HEK293 (cell line): Measurements from ENCODE around the gene SSTR5.
A peak's percentile ranks its signal among the peaks of the same experiment; 100 is the strongest.

Source experiments
- GFI1B ChIP-seq: fragments of 450-650 bp; formaldehyde crosslinking; IDR thresholded peaks from 2 replicates; pipeline ENCODE4 v1.5.1; 2016; ENCODE audit warnings: missing biosample characterization, missing genetic modification characterization
- INSM2 ChIP-seq: fragments of 450-650 bp; formaldehyde crosslinking; IDR thresholded peaks from 2 replicates; pipeline ENCODE4 v1.5.1; 2016; ENCODE audit warnings: missing biosample characterization, missing genetic modification characterization
- KLF10 ChIP-seq: fragments of 450-650 bp; IDR thresholded peaks from 2 replicates; pipeline ENCODE4 v1.5.1; 2018; ENCODE audit warnings: missing biosample characterization, mild to moderate bottlenecking, missing genetic modification characterization
- OSR2 ChIP-seq: fragments of 450-650 bp; formaldehyde crosslinking; IDR thresholded peaks from 2 replicates; pipeline ENCODE4 v1.5.1; 2016; ENCODE audit warnings: missing biosample characterization, missing genetic modification characterization
- PRDM1 ChIP-seq: fragments of 450-650 bp; formaldehyde crosslinking; IDR thresholded peaks from 2 replicates; pipeline ENCODE4; 2016; ENCODE audit warnings: missing biosample characterization, missing genetic modification characterization
- SCRT2 ChIP-seq: fragments of 450-650 bp; formaldehyde crosslinking; IDR thresholded peaks from 2 replicates; pipeline ENCODE4 v1.5.1; 2016; ENCODE audit warnings: missing biosample characterization, missing genetic modification characterization
- SP7 ChIP-seq: fragments of 450-650 bp; formaldehyde crosslinking; IDR thresholded peaks from 2 replicates; pipeline ENCODE4 v1.5.1; 2016; ENCODE audit warnings: missing biosample characterization, missing genetic modification characterization
- ZBTB26 ChIP-seq: fragments of 450-650 bp; formaldehyde crosslinking; optimal IDR thresholded peaks from 2 replicates; pipeline ENCODE3; 2016; ENCODE audit warnings: missing biosample characterization, mild to moderate bottlenecking, missing genetic modification characterization
- ZBTB48 ChIP-seq: fragments of 450-650 bp; formaldehyde crosslinking; IDR thresholded peaks from 2 replicates; pipeline ENCODE4 v1.5.1; 2016; ENCODE audit warnings: missing biosample characterization, missing genetic modification characterization
- ZIC2 ChIP-seq: fragments of 450-650 bp; formaldehyde crosslinking; IDR thresholded peaks from 2 replicates; pipeline ENCODE4 v1.5.1; 2016; ENCODE audit warnings: missing biosample characterization, missing genetic modification characterization
- ZNF121 ChIP-seq: fragments of 450-650 bp; formaldehyde crosslinking; IDR thresholded peaks from 2 replicates; pipeline ENCODE4 v1.5.1; 2016; ENCODE audit warnings: missing biosample characterization, missing genetic modification characterization
- ZNF155 ChIP-seq: fragments of 450-650 bp; formaldehyde crosslinking; IDR thresholded peaks from 2 replicates; pipeline ENCODE4 v1.5.1; 2016; ENCODE audit warnings: missing biosample characterization, missing genetic modification characterization
- ZNF157 ChIP-seq: fragments of 450-650 bp; formaldehyde crosslinking; IDR thresholded peaks from 2 replicates; pipeline ENCODE4 v1.5.1; 2016; ENCODE audit warnings: missing biosample characterization, missing genetic modification characterization
- ZNF169 ChIP-seq: fragments of 450-650 bp; formaldehyde crosslinking; IDR thresholded peaks from 2 replicates; pipeline ENCODE4 v1.5.1; 2016; ENCODE audit warnings: missing biosample characterization, missing genetic modification characterization
- ZNF175 ChIP-seq: fragments of 450-650 bp; formaldehyde crosslinking; IDR thresholded peaks from 2 replicates; pipeline ENCODE4 v1.5.1; 2016; ENCODE audit warnings: missing biosample characterization, missing genetic modification characterization
- ZNF2 ChIP-seq: fragments of 450-650 bp; formaldehyde crosslinking; IDR thresholded peaks from 2 replicates; pipeline ENCODE4 v1.5.1; 2016; ENCODE audit warnings: missing biosample characterization, missing genetic modification characterization
- ZNF23 ChIP-seq: fragments of 450-650 bp; formaldehyde crosslinking; IDR thresholded peaks from 2 replicates; pipeline ENCODE4 v1.5.1; 2016; ENCODE audit warnings: missing biosample characterization, missing genetic modification characterization, borderline replicate concordance
- ZNF341 ChIP-seq: fragments of 450-650 bp; formaldehyde crosslinking; IDR thresholded peaks from 2 replicates; pipeline ENCODE4; 2016; ENCODE audit warnings: low read depth, missing biosample characterization, missing genetic modification characterization
- ZNF473 ChIP-seq: fragments of 450-650 bp; formaldehyde crosslinking; IDR thresholded peaks from 2 replicates; pipeline ENCODE4 v1.5.1; 2017; ENCODE audit warnings: missing biosample characterization, missing genetic modification characterization
- ZNF514 ChIP-seq: fragments of 450-650 bp; formaldehyde crosslinking; IDR thresholded peaks from 2 replicates; pipeline ENCODE4 v1.5.1; 2016; ENCODE audit warnings: missing biosample characterization, missing genetic modification characterization
- ZNF518A ChIP-seq: fragments of 450-650 bp; formaldehyde crosslinking; conservative IDR thresholded peaks from 2 replicates; pipeline ENCODE4 v1.5.1; 2016; ENCODE audit warnings: low read depth, missing biosample characterization, missing genetic modification characterization
- ZNF530 ChIP-seq: fragments of 450-650 bp; formaldehyde crosslinking; IDR thresholded peaks from 2 replicates; pipeline ENCODE4 v1.5.1; 2016; ENCODE audit warnings: low read depth, missing biosample characterization, missing genetic modification characterization
- ZNF548 ChIP-seq: fragments of 450-650 bp; formaldehyde crosslinking; IDR thresholded peaks from 2 replicates; pipeline ENCODE4 v1.5.1; 2016; ENCODE audit warnings: missing biosample characterization, missing genetic modification characterization
- ZNF658 ChIP-seq: fragments of 450-650 bp; formaldehyde crosslinking; IDR thresholded peaks from 2 replicates; pipeline ENCODE4; 2016; ENCODE audit warnings: missing biosample characterization, missing genetic modification characterization
- ZNF664 ChIP-seq: fragments of 450-650 bp; formaldehyde crosslinking; IDR thresholded peaks from 2 replicates; pipeline ENCODE4 v1.5.1; 2016; ENCODE audit warnings: missing biosample characterization, missing genetic modification characterization
- ZNF776 ChIP-seq: fragments of 450-650 bp; formaldehyde crosslinking; IDR thresholded peaks from 2 replicates; pipeline ENCODE4 v1.5.0; 2017; ENCODE audit warnings: missing biosample characterization, missing genetic modification characterization, borderline replicate concordance
- ZNF777 ChIP-seq: fragments of 450-650 bp; formaldehyde crosslinking; IDR thresholded peaks from 2 replicates; pipeline ENCODE4 v1.5.1; 2017; ENCODE audit warnings: missing biosample characterization, missing genetic modification characterization, borderline replicate concordance
- ZNF830 ChIP-seq: fragments of 450-650 bp; IDR thresholded peaks from 2 replicates; pipeline ENCODE4 v1.5.0; 2018; ENCODE audit warnings: missing biosample characterization, missing genetic modification characterization, low read depth, mild to moderate bottlenecking, moderate library complexity
- TF ChIP-seq, protein P1 (sequence below): fragments of 450-650 bp; formaldehyde crosslinking; IDR thresholded peaks from 2 replicates; pipeline ENCODE4 v1.5.1; 2016; ENCODE audit warnings: missing biosample characterization, missing genetic modification characterization
- TF ChIP-seq, protein P2 (sequence below): fragments of 450-650 bp; formaldehyde crosslinking; IDR thresholded peaks from 2 replicates; pipeline ENCODE4 v1.5.1; 2016; ENCODE audit warnings: missing biosample characterization, missing genetic modification characterization

The SSTR5 gene

GRCh38 chr16:1036726-1037393 is 35.7 kb upstream of the SSTR5 start (continued):
- TF ChIP-seq KLF10 (tag by site-specific recombination) (no peak), SP7 (tag by site-specific recombination) (0 out of 2 replicates have a peak, but pooled peaks have one; percentile 15), ZNF830 (tag by site-specific recombination) (no peak), ZNF514 (no peak), ZNF776 (tag by site-specific recombination) (no peak), INSM2 (tag by site-specific recombination) (no peak), ZNF548 (tag by site-specific recombination) (no peak), ZNF175 (no peak), PRDM1 (no peak), ZNF664 (tag by site-specific recombination) (no peak), ZNF473 (no peak), ZNF658 (tag by site-specific recombination) (no peak), OSR2 (tag by site-specific recombination) (no peak), ZIC2 (tag by site-specific recombination) (peak; percentile 76), ZNF23 (no peak), ZNF2 (tag by site-specific recombination) (no peak), ZNF530 (tag by site-specific recombination) (no peak), ZNF169 (tag by site-specific recombination) (no peak), ZBTB26 (no peak), ZNF518A (tag by site-specific recombination) (no peak), ZNF777 (no peak), ZNF157 (tag by site-specific recombination) (no peak), ZNF341 (no peak), ZNF155 (tag by site-specific recombination) (no peak), ZNF121 (tag by site-specific recombination) (no peak), GFI1B (tag by site-specific recombination) (no peak), ZBTB48 (peak; percentile 14; the same call in 1 of the 2 replicates), SCRT2 (tag by site-specific recombination) (0 out of 2 replicates have a peak, but pooled peaks have one; percentile 12)
- TF ChIP-seq, protein P1, sequence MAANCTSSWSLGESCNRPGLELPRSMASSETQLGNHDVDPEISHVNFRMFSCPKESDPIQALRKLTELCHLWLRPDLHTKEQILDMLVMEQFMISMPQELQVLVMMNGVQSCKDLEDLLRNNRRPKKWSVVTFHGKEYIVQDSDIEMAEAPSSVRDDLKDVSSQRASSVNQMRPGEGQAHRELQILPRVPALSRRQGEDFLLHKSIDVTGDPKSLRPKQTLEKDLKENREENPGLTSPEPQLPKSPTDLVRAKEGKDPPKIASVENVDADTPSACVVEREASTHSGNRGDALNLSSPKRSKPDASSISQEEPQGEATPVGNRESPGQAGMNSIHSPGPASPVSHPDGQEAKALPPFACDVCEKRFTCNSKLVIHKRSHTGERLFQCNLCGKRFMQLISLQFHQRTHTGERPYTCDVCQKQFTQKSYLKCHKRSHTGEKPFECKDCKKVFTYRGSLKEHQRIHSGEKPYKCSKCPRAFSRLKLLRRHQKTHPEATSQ (tag by site-specific recombination), result no peak
- TF ChIP-seq, protein P2, sequence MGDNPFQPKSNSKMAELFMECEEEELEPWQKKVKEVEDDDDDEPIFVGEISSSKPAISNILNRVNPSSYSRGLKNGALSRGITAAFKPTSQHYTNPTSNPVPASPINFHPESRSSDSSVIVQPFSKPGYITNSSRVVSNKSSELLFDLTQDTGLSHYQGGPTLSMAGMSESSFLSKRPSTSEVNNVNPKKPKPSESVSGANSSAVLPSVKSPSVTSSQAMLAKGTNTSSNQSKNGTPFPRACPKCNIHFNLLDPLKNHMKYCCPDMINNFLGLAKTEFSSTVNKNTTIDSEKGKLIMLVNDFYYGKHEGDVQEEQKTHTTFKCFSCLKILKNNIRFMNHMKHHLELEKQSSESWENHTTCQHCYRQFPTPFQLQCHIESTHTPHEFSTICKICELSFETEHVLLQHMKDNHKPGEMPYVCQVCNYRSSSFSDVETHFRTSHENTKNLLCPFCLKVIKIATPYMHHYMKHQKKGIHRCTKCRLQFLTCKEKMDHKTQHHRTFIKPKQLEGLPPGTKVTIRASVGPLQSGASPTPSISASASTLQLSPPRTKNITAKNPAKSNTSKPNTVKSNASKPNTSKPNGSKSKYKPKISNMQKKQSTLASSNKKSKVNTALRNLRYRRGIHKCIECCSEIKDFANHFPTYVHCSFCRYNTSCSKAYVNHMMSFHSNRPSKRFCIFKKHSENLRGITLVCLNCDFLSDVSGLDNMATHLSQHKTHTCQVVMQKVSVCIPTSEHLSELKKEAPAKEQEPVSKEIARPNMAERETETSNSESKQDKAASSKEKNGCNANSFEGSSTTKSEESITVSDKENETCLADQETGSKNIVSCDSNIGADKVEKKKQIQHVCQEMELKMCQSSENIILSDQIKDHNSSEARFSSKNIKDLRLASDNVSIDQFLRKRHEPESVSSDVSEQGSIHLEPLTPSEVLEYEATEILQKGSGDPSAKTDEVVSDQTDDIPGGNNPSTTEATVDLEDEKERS, result no peak
